ENCODE measurements around the gene TM9SF1. TPM values are rescaled to one million over a fixed set of nuclear protein-coding genes. Genes with fewer than 3 reads are reported as not detected.
"Not testable (repeated sequence)": the region's sequence is repeated elsewhere in the genome, so short reads cannot be mapped to it uniquely, and the experiment has no call there.

The TM9SF1 gene
- total RNA-seq, 2 donors from 2014 or later, result 22.3 to 22.6 TPM

GRCh38 chr14:24232645-24233537, 37.6 kb upstream of the TM9SF1 start, which contains the start of gene GMPR2:
Gene GMPR2 (plus strand): TSS chr14:24232929. CDS start chr14:24233254, 325 bp downstream.
- peak; percentile 22 for ATAC-seq
- Mint-ChIP-seq H3K27ac (peak within 1 kb of the TSS; percentile 89), H3K27me3 (no peaks in the 10 kb centered on the region), H3K4me1 (peaks cover 42% of the 10 kb centered on the region), H3K4me3 (peak within 1 kb of the TSS; percentile 94), H3K36me3 (ENCODE audit: low read depth) (peaks cover 13% of the 10 kb centered on the region)
- no peaks in the 10 kb centered on the region for H3K9me3 ChIP-seq (ENCODE audit: control insufficient read depth, low read length, poor library complexity, severe bottlenecking)
- no peak for DNase-seq

GRCh38 chr14:24232121-24232644, 36.9 kb upstream of the TM9SF1 start, which contains the start of gene NEDD8:
Gene NEDD8 (minus strand): TSS chr14:24232367. CDS start chr14:24232267, 100 bp downstream.
- Mint-ChIP-seq H3K27me3 (no peaks in the 10 kb centered on the region), H3K36me3 (ENCODE audit: low read depth) (peaks cover 14% of the 10 kb centered on the region), H3K27ac (peak within 1 kb of the TSS; percentile 89), H3K4me1 (peaks cover 39% of the 10 kb centered on the region), H3K4me3 (peak within 1 kb of the TSS; percentile 94)
- ATAC-seq (peak; percentile 88), DNase-seq (peak; percentile 69 to 80 (median 76))
- H3K9me3 ChIP-seq (ENCODE audit: control insufficient read depth, low read length, poor library complexity, severe bottlenecking), result no peaks in the 10 kb centered on the region

- peaks cover 40% of the 10 kb centered on the region for H3K4me1 Mint-ChIP-seq
- DNase-seq (no peak), ATAC-seq (peak; percentile 46)
- H3K27me3 Mint-ChIP-seq, result no peaks in the 10 kb centered on the region
- H3K36me3 Mint-ChIP-seq (ENCODE audit: low read depth), result peaks cover 16% of the 10 kb centered on the region
- H3K27ac Mint-ChIP-seq, result peak overlapping the region; percentile 89
- peak overlapping the region; percentile 94 for H3K4me3 Mint-ChIP-seq
- H3K9me3 ChIP-seq (ENCODE audit: control insufficient read depth, low read length, poor library complexity, severe bottlenecking), result no peaks in the 10 kb centered on the region
These were observed 36.3 kb upstream of the TM9SF1 start for GRCh38 chr14:24231263-24232120.

GRCh38 chr14:24228902-24229301, 33.7 kb upstream of the TM9SF1 start:
- no peak overlapping the region for H3K4me3 Mint-ChIP-seq
- H3K27me3 Mint-ChIP-seq, result no peaks in the 10 kb centered on the region
- no peaks in the 10 kb centered on the region for H3K9me3 ChIP-seq (ENCODE audit: control insufficient read depth, low read length, poor library complexity, severe bottlenecking)
- DNase-seq, result no peak
- H3K36me3 Mint-ChIP-seq (ENCODE audit: low read depth), result peaks cover 7% of the 10 kb centered on the region
- H3K4me1 Mint-ChIP-seq, result peaks cover 27% of the 10 kb centered on the region
- H3K27ac Mint-ChIP-seq, result peak overlapping the region; percentile 32
- no peak for ATAC-seq

GRCh38 chr14:24226473-24226872, 31.2 kb upstream of the TM9SF1 start:
- peak overlapping the region; percentile 72 for H3K27ac Mint-ChIP-seq
- no peak for ATAC-seq
- H3K9me3 ChIP-seq (ENCODE audit: control insufficient read depth, low read length, poor library complexity, severe bottlenecking), result no peaks in the 10 kb centered on the region
- no peak for DNase-seq
- no peaks in the 10 kb centered on the region for H3K27me3 Mint-ChIP-seq
- peaks cover 19% of the 10 kb centered on the region for H3K4me1 Mint-ChIP-seq
- H3K4me3 Mint-ChIP-seq, result no peak overlapping the region
- H3K36me3 Mint-ChIP-seq (ENCODE audit: low read depth), result peaks cover 5% of the 10 kb centered on the region

- peaks cover 15% of the 10 kb centered on the region for H3K4me1 Mint-ChIP-seq
- DNase-seq (no peak), ATAC-seq (no peak)
- no peak overlapping the region for H3K4me3 Mint-ChIP-seq
- H3K27ac Mint-ChIP-seq, result peak overlapping the region; percentile 34
- no peaks in the 10 kb centered on the region for H3K27me3 Mint-ChIP-seq
- H3K36me3 Mint-ChIP-seq (ENCODE audit: low read depth), result peaks cover 5% of the 10 kb centered on the region
- H3K9me3 ChIP-seq (ENCODE audit: control insufficient read depth, low read length, poor library complexity, severe bottlenecking), result no peaks in the 10 kb centered on the region
These were observed 29.4 kb upstream of the TM9SF1 start for GRCh38 chr14:24224618-24225071.

- not testable (repeated sequence) for H3K27me3 Mint-ChIP-seq; H3K36me3 Mint-ChIP-seq (ENCODE audit: low read depth); DNase-seq; ATAC-seq; H3K9me3 ChIP-seq (ENCODE audit: control insufficient read depth, low read length, poor library complexity, severe bottlenecking); H3K27ac Mint-ChIP-seq; H3K4me3 Mint-ChIP-seq
- H3K4me1 Mint-ChIP-seq, result peaks cover 17% of the 10 kb centered on the region
These were observed 27.7 kb upstream of the TM9SF1 start for GRCh38 chr14:24222987-24223386.

GRCh38 chr14:24219521-24219920, 24.3 kb upstream of the TM9SF1 start:
- H3K27ac Mint-ChIP-seq, result no peak overlapping the region
- ATAC-seq, result no peak
- no peaks in the 10 kb centered on the region for H3K27me3 Mint-ChIP-seq
- DNase-seq, result no peak
- no peaks in the 10 kb centered on the region for H3K9me3 ChIP-seq (ENCODE audit: control insufficient read depth, low read length, poor library complexity, severe bottlenecking)
- no peak overlapping the region for H3K4me3 Mint-ChIP-seq
- H3K36me3 Mint-ChIP-seq (ENCODE audit: low read depth), result peaks cover 2% of the 10 kb centered on the region
- H3K4me1 Mint-ChIP-seq, result peaks cover 17% of the 10 kb centered on the region

GRCh38 chr14:24219080-24219479, 23.8 kb upstream of the TM9SF1 start:
- H3K4me3 Mint-ChIP-seq, result no peak overlapping the region
- no peaks in the 10 kb centered on the region for H3K9me3 ChIP-seq (ENCODE audit: control insufficient read depth, low read length, poor library complexity, severe bottlenecking)
- H3K27ac Mint-ChIP-seq, result no peak overlapping the region
- peaks cover 19% of the 10 kb centered on the region for H3K4me1 Mint-ChIP-seq
- peaks cover 2% of the 10 kb centered on the region for H3K36me3 Mint-ChIP-seq (ENCODE audit: low read depth)
- DNase-seq, result no peak
- ATAC-seq, result no peak
- no peaks in the 10 kb centered on the region for H3K27me3 Mint-ChIP-seq

- H3K27ac Mint-ChIP-seq; H3K27me3 Mint-ChIP-seq; H3K4me3 Mint-ChIP-seq; H3K36me3 Mint-ChIP-seq (ENCODE audit: low read depth); ATAC-seq; DNase-seq; H3K9me3 ChIP-seq (ENCODE audit: control insufficient read depth, low read length, poor library complexity, severe bottlenecking): not testable (repeated sequence)
- peaks cover 30% of the 10 kb centered on the region for H3K4me1 Mint-ChIP-seq
These were observed 21.6 kb upstream of the TM9SF1 start for GRCh38 chr14:24216876-24217275.

- DNase-seq, result no peak
- no peak for ATAC-seq
- no peaks in the 10 kb centered on the region for H3K27me3 Mint-ChIP-seq
- H3K27ac Mint-ChIP-seq, result peak overlapping the region; percentile 97
- H3K4me3 Mint-ChIP-seq, result peak overlapping the region; percentile 92
- H3K36me3 Mint-ChIP-seq (ENCODE audit: low read depth), result peaks cover 7% of the 10 kb centered on the region
- H3K4me1 Mint-ChIP-seq, result peaks cover 34% of the 10 kb centered on the region
- no peaks in the 10 kb centered on the region for H3K9me3 ChIP-seq (ENCODE audit: control insufficient read depth, low read length, poor library complexity, severe bottlenecking)
These were observed 21.1 kb upstream of the TM9SF1 start for GRCh38 chr14:24216345-24216699.

- peak within 1 kb of the TSS; percentile 92 for H3K4me3 Mint-ChIP-seq
- peaks cover 34% of the 10 kb centered on the region for H3K4me1 Mint-ChIP-seq
- no peaks in the 10 kb centered on the region for H3K27me3 Mint-ChIP-seq
- ATAC-seq (peak; percentile 78), DNase-seq (peak; percentile 72 to 83 (median 79))
- H3K36me3 Mint-ChIP-seq (ENCODE audit: low read depth), result peaks cover 7% of the 10 kb centered on the region
- peak within 1 kb of the TSS; percentile 97 for H3K27ac Mint-ChIP-seq
- H3K9me3 ChIP-seq (ENCODE audit: control insufficient read depth, low read length, poor library complexity, severe bottlenecking), result no peaks in the 10 kb centered on the region
These were observed 20.5 kb upstream of the TM9SF1 start, which contains the start of gene MDP1 for GRCh38 chr14:24215495-24216344. Gene MDP1 (minus strand): TSS chr14:24216066. CDS start chr14:24215955, 111 bp downstream.

All from T-helper 17 cell (primary cell).